Suppressor macrophage treated with lipopolysaccharide for 1 hour (primary cell): ENCODE data around the gene SIK3.
"Not testable (repeated sequence)": the region's sequence is repeated elsewhere in the genome, so short reads cannot be mapped to it uniquely, and the experiment has no call there.

ENCODE experiments used
- DNase-seq, 3 donors: peaks; one replicate each; pipeline ENCODE4 v3.0.0-alpha.2; 2020 to 2022

Gene SIK3

GRCh38 chr11:117075186-117075585 lies 23.0 kb downstream of the SIK3 start:
- peak in 1 of 3 donors; percentile 45 for DNase-seq

- DNase-seq: peak; percentile 43 to 62 (median 61)
Observed at GRCh38 chr11:117074119-117074518, 24.1 kb downstream of the SIK3 start.

GRCh38 chr11:117073539-117073938 lies 24.7 kb downstream of the SIK3 start:
- DNase-seq: peak; percentile 28 to 54 (median 44)

GRCh38 chr11:117072517-117073461 lies 25.4 kb downstream of the SIK3 start:
- peak; percentile 82 to 94 (median 93) for DNase-seq

GRCh38 chr11:117071344-117071787 lies 26.9 kb downstream of the SIK3 start:
- DNase-seq: no peak

- DNase-seq: no peak
Observed at GRCh38 chr11:117070016-117070415, 28.2 kb downstream of the SIK3 start.

- DNase-seq: no peak
Observed at GRCh38 chr11:117068303-117068860, 29.8 kb downstream of the SIK3 start.

GRCh38 chr11:117066959-117067358 lies 31.3 kb downstream of the SIK3 start:
- DNase-seq: no peak

GRCh38 chr11:117064275-117064674 lies 34.0 kb downstream of the SIK3 start:
- peak in 2 of 3 donors; percentile 43 to 48 for DNase-seq

GRCh38 chr11:117062498-117062897 lies 35.7 kb downstream of the SIK3 start:
- DNase-seq: peak in 2 of 3 donors; percentile 44 to 54

- DNase-seq: no peak
Observed at GRCh38 chr11:117061256-117061655, 37.0 kb downstream of the SIK3 start.

- no peak for DNase-seq
Observed at GRCh38 chr11:117059611-117060148, 38.5 kb downstream of the SIK3 start.

- no peak for DNase-seq
Observed at GRCh38 chr11:117058761-117059261, 39.4 kb downstream of the SIK3 start.

- no peak for DNase-seq
Observed at GRCh38 chr11:117057727-117058126, 40.5 kb downstream of the SIK3 start.

- DNase-seq: peak in 2 of 3 donors; percentile 38 to 48
Observed at GRCh38 chr11:117057317-117057716, 40.9 kb downstream of the SIK3 start.

- no peak for DNase-seq
Observed at GRCh38 chr11:117055469-117055868, 42.8 kb downstream of the SIK3 start.

- no peak for DNase-seq
Observed at GRCh38 chr11:117054382-117054781, 43.8 kb downstream of the SIK3 start.

GRCh38 chr11:117052196-117053149 lies 45.8 kb downstream of the SIK3 start:
- DNase-seq: no peak

GRCh38 chr11:117050121-117050520 lies 48.1 kb downstream of the SIK3 start:
- DNase-seq: peak in 1 of 3 donors; percentile 32

- DNase-seq: not testable (repeated sequence)
Observed at GRCh38 chr11:117046627-117047026, 51.6 kb downstream of the SIK3 start.

- DNase-seq: peak in 2 of 3 donors; percentile 66
Observed at GRCh38 chr11:117045956-117046355, 52.3 kb downstream of the SIK3 start.

- peak in 2 of 3 donors; percentile 37 to 45 for DNase-seq
Observed at GRCh38 chr11:117045196-117045595, 53.0 kb downstream of the SIK3 start.
